Breast epithelium (tissue), 4 donors: ENCODE data around the gene BCL11B. TPM values are rescaled to one million over a fixed set of nuclear protein-coding genes. Genes with fewer than 3 reads are reported as not detected.

Source experiments
- DNase-seq, 2 donors: peaks; one replicate each; pipeline ENCODE4 v3.0.0-alpha.2; 2019; ENCODE audit warnings: low spot score in 2 of 2
- H3K27ac ChIP-seq, 2 donors: fragments of 200-600 bp; sonication (generic) in 1 of 2; one replicate each; pipeline ENCODE4 v1.5.1; 2016 to 2019; ENCODE audit warnings: mild to moderate bottlenecking in 1 of 2
- H3K27me3 ChIP-seq, 2 donors: fragments of 200-600 bp; sonication (generic) in 1 of 2; one replicate each; pipeline versions ENCODE4 v1.5.1 to v1.6.0; 2017 to 2019; ENCODE audit warnings: control low read depth in 1 of 2, mild to moderate bottlenecking in 1 of 2
- H3K36me3 ChIP-seq: fragments of 200-600 bp; one replicate; pipeline ENCODE4 v1.5.1; 2019
- H3K4me1 ChIP-seq, 2 donors: fragments of 200-600 bp; sonication (generic); one replicate each; pipeline ENCODE4 v1.5.1; 2016 to 2019; ENCODE audit warnings: control low read depth in 1 of 2
- H3K4me3 ChIP-seq, 3 donors: fragments of 200-600 bp; sonication (generic); 1 replicate in 2 of 3; 2 replicates in 1 of 3; pipeline ENCODE4 v1.5.1; 2016 to 2019; ENCODE audit warnings: mild to moderate bottlenecking in 3 of 3, moderate library complexity in 2 of 3
- H3K9me3 ChIP-seq, 2 donors: fragments of 200-600 bp; sonication (generic) in 1 of 2; one replicate each; pipeline ENCODE4 v1.5.1; 2016 to 2019; ENCODE audit warnings: control low read depth in 1 of 2
- POLR2A ChIP-seq: fragments of 450-650 bp; IDR thresholded peaks from one replicate; pipeline ENCODE4 v1.6.1; 2016; ENCODE audit warnings: antibody characterized with exemption, mild to moderate bottlenecking, moderate library complexity
- POLR2AphosphoS5 ChIP-seq, 3 donors: sonication (generic); formaldehyde crosslinking; IDR thresholded peaks; one replicate each; pipeline ENCODE4 v1.6.1; 2017; ENCODE audit warnings: antibody characterized with exemption in 3 of 3
- intact Hi-C: fragments of 100-400 bp; cut with DNase I; formaldehyde crosslinking; loops from one replicate; pipeline ENCODE4 v1.15.1; 2023; ENCODE audit warnings: low total_unique reads
- total RNA-seq, 3 donors: library from RNA; depleted of rRNA; stranded (reverse); fragments of >200 nt; gene quantifications; one replicate each; pipeline ENCODE4 v1.1.0, GENCODE V29; 2016
- TF ChIP-seq, protein P1 (sequence below), 3 donors: fragments of 450-650 bp; IDR thresholded peaks; one replicate each; pipeline ENCODE4 v1.5.1; 2016 to 2017; ENCODE audit warnings: antibody characterized with exemption in 3 of 3, mild to moderate bottlenecking in 3 of 3, moderate library complexity in 3 of 3

The BCL11B gene
- 1 to 10 TPM in 2 of 3 donors, under 1 TPM in 1; 0.96 to 3.9 (median 2.6) TPM for total RNA-seq

DNA sequence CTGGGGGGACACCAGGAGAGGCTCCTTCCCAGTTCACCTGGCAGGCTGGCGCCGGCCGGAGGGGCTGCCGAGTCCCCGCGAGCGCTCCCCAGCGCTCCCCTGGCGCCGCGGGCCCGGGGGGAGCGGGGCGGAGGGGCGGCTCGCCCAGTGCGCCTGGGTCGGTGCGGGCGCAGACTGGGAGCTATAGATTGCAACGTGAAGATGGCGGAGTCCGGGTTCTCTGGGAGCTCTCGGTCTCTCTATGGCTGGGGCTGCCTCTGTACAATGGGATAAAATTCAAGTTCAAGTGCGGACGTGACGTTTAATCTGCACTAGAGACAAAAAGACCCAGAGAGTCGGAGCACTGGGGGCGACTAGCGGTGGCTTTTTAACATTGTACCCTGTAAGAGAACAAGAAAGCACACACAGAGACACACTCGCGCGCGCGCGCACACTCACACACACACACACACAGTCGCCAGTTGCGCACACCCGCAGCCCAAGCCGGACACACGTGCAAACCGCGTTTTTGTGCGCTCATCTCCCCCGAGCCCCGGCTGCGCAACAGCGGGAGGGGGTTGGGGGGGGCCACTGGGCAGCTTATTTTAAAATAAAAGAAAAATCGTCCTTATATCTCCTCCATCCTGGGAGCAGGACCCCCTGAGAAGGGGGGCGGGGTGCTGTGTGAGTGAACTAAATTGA lies at the start of gene BCL11B:
TSS of gene BCL11B (minus strand) at position 247 of the 681 bp plus-strand sequence. CDS start 979 bp downstream, outside the sequence.
- no peak for TF ChIP-seq POLR2AphosphoS5 (IDR thresholded peaks at IDR 0.05)
- TF ChIP-seq POLR2A: no peak
- TF ChIP-seq, protein P1, sequence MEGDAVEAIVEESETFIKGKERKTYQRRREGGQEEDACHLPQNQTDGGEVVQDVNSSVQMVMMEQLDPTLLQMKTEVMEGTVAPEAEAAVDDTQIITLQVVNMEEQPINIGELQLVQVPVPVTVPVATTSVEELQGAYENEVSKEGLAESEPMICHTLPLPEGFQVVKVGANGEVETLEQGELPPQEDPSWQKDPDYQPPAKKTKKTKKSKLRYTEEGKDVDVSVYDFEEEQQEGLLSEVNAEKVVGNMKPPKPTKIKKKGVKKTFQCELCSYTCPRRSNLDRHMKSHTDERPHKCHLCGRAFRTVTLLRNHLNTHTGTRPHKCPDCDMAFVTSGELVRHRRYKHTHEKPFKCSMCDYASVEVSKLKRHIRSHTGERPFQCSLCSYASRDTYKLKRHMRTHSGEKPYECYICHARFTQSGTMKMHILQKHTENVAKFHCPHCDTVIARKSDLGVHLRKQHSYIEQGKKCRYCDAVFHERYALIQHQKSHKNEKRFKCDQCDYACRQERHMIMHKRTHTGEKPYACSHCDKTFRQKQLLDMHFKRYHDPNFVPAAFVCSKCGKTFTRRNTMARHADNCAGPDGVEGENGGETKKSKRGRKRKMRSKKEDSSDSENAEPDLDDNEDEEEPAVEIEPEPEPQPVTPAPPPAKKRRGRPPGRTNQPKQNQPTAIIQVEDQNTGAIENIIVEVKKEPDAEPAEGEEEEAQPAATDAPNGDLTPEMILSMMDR (IDR thresholded peaks at IDR 0.05): peak in 2 of 3 donors; percentile 29 to 33
- Histone ChIP-seq H3K27ac (peak within 1 kb of the TSS; percentile 7 to 75), H3K4me1 (peaks cover 9 to 29% of the 10 kb centered on the region in 2 donors), H3K27me3 (peaks cover 14 to 66% of the 10 kb centered on the region in 2 donors), H3K4me3 (peak within 1 kb of the TSS; percentile 36 to 70 (median 48)), H3K9me3 (no peaks in the 10 kb centered on the region), H3K36me3 (no peaks in the 10 kb centered on the region)
- peak in 1 of 2 donors; percentile 54 for DNase-seq
- intact Hi-C loops: no loop called here

DNA sequence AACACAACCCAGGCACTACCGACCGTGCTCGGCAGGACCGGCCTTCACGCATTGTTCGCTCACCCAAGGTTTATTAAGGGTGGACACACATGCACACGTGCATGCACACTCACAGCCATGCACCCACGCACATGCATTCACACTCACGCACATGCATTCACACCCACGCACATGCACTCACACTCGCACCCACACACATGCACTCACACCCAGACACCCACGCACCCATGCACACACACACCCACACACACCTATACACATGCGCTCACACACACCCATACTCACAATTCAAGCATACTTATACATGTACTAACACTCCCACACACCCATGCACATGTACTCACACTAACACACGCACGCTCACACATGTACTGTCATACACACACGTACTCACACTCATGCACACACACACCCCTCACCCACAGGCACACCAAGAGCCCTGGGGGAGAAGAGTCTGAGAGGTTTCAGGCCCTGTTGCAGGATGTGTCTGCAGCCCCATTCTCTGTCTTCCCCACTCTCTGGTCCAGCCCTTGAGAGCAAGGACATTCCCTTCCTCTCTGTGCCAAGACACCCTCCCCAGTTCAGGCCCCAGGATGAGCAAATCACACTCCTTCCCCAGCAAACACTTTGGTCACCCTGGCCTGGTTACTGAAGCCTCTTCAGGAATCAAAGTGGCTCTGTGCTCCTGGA lies 49.4 kb upstream of the BCL11B start:
- intact Hi-C loops: no loop called here
- Histone ChIP-seq H3K9me3 (no peaks in the 10 kb centered on the region), H3K36me3 (no peaks in the 10 kb centered on the region), H3K27me3 (peaks cover 0 to 12% of the 10 kb centered on the region in 2 donors), H3K4me1 (no peaks in the 10 kb centered on the region), H3K4me3 (no peak overlapping the region), H3K27ac (no peak overlapping the region)
- DNase-seq: peak in 1 of 2 donors; percentile 6
- TF ChIP-seq POLR2A (no peak), POLR2AphosphoS5 (IDR thresholded peaks at IDR 0.05) (no peak)
- TF ChIP-seq, protein P1 (IDR thresholded peaks at IDR 0.05): no peak

DNA sequence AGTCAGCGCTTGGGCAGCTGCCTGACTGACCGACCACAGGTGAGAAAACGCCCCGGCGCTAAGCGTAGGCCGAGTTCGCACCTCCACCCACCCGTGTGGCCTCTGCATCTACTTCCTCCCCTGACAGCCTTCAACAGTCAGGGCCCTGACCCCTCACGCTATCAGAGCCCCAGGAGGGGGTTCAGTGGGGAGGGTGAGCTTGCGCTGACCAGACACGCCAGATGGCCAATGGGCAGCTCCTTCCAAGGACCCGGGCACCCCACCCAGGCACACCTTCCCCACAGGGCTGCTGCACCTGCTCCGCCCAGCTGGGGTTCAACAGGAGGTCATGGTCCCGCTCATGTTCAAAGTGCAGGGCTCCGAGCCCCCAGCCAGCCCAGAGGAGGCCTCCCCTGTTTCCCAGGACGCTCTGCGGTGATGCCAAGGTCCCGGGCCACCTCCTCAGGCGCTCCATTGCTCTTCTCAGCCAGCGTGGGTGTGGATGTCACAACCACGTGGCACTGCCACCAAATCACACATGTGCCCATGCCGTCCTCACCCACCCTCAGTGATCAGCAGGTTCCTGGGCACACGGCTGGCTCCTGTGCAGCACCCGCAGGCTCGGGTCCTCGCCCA lies 48.7 kb upstream of the BCL11B start:
- no peaks in the 10 kb centered on the region for H3K4me1 ChIP-seq
- H3K27me3 ChIP-seq: peaks cover 0 to 6% of the 10 kb centered on the region in 2 donors
- no peaks in the 10 kb centered on the region for H3K36me3 ChIP-seq
- TF ChIP-seq POLR2AphosphoS5 (IDR thresholded peaks at IDR 0.05) (no peak), POLR2A (no peak)
- TF ChIP-seq, protein P1 (IDR thresholded peaks at IDR 0.05): no peak
- intact Hi-C loops: no loop called here
- no peaks in the 10 kb centered on the region for H3K9me3 ChIP-seq
- no peak overlapping the region for H3K4me3 ChIP-seq
- no peak overlapping the region for H3K27ac ChIP-seq
- peak in 1 of 2 donors; percentile 10 for DNase-seq

DNA sequence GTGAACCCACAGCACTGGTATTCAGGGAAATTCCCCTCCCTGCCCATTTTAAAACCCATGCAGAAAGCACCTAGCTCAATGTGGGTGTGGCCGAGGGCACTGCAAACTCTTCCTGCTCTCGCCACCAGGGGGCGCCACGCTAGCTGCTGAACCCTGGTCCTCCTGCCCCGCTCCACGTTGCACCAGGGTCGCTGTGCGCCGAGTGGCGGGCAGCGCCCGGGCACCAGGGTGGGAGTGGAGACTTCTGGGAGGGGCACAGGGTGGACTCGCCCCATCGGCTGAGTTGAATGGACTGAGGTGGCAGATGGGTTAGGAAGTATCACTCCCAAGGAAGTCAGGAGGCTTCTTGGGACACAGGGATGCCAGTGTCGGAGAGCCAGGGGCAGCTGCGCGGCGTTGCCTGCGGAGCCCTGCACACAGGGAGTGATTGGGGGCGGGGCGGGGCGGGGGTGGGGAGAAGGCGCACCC lies 48.1 kb upstream of the BCL11B start:
- Histone ChIP-seq H3K4me1 (no peaks in the 10 kb centered on the region), H3K27me3 (peaks cover 0 to 6% of the 10 kb centered on the region in 2 donors), H3K9me3 (no peaks in the 10 kb centered on the region), H3K36me3 (no peaks in the 10 kb centered on the region), H3K4me3 (no peak overlapping the region), H3K27ac (no peak overlapping the region)
- peak in 1 of 2 donors; percentile 14 for DNase-seq
- intact Hi-C loops: no loop called here
- TF ChIP-seq POLR2A (no peak), POLR2AphosphoS5 (IDR thresholded peaks at IDR 0.05) (no peak)
- TF ChIP-seq, protein P1 (IDR thresholded peaks at IDR 0.05): peak; percentile 30 to 54 (median 34)

DNA sequence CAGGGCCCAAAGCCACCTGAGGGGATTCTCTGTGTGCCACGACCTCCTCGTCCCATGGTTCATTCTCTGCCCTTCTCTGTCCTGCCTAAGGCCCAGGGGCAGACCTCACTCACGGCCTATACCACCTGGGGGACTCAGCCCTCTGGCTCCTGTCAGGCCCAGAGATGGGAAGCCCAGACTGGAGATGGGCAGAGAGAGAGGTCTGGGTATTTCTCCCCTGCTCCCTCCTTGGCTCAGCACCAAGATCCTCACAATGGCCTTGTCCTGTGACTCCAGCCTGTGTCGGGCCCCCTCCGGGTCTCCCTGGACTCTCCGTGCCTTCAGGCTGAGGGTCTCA lies 46.9 kb upstream of the BCL11B start:
- H3K9me3 ChIP-seq: no peaks in the 10 kb centered on the region
- H3K27me3 ChIP-seq: peaks cover 0 to 8% of the 10 kb centered on the region in 2 donors
- no peaks in the 10 kb centered on the region for H3K4me1 ChIP-seq
- DNase-seq: no peak
- H3K4me3 ChIP-seq: no peak overlapping the region
- intact Hi-C loops: no loop called here
- TF ChIP-seq POLR2A (no peak), POLR2AphosphoS5 (IDR thresholded peaks at IDR 0.05) (no peak)
- TF ChIP-seq, protein P1 (IDR thresholded peaks at IDR 0.05): no peak
- H3K36me3 ChIP-seq: no peaks in the 10 kb centered on the region
- H3K27ac ChIP-seq: no peak overlapping the region
